GM19023 (cell line): ENCODE measurements around the gene NR1H3.

Experiments
- ATAC-seq: cut with Tn5 transposase; IDR thresholded peaks from one replicate; pipeline ENCODE4 v1.9.1; 2021; ENCODE audit warnings: mild to moderate bottlenecking, moderate library complexity; ENCODE audit not compliant: unreplicated experiment

Gene NR1H3

DNA sequence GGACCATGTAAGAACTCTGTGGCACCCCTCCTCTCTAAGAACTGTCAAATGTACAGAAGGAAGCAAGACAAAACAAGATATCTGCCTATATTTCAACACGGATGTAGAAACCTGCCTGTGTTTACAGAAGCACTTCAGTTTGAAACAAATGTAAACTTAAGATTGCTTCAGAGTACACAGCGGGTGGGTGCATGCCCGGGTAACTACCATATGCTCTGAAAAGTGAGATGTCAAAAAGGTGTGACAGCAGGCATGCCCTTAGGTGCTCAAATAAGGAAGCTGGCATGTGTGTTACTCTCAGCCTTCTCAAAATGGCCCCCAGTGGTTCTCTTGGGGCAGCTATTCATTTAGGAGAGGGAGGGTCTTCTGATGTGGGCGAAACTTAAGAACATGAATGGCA is 14.3 kb upstream of the NR1H3 start:
- ATAC-seq, result no peak

GRCh38 chr11:47244448-47245350 is 13.1 kb upstream of the NR1H3 start:
- no peak for ATAC-seq

- no peak for ATAC-seq
Observed at GRCh38 chr11:47245611-47246357, 12.0 kb upstream of the NR1H3 start.

DNA sequence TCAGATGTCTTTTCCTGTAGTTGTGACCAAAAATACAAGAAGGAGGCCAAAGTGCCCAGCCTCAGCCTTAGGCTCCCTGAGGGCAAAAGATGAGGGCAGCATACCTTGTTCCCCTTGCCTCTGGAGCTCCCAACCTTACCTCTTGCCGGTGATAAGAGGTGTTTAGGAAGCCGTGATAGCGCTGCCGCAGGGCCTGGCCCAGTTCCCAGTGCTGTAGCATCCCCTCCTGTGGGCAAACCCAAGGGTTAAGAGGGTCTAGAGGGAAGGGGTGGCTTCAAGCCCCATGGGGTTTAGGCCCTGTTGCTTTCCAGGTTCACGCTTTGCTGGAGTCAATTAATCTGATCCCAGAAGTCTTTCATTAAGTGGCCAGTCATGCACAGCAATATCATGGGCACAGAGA is 10.3 kb upstream of the NR1H3 start:
- no peak for ATAC-seq

DNA sequence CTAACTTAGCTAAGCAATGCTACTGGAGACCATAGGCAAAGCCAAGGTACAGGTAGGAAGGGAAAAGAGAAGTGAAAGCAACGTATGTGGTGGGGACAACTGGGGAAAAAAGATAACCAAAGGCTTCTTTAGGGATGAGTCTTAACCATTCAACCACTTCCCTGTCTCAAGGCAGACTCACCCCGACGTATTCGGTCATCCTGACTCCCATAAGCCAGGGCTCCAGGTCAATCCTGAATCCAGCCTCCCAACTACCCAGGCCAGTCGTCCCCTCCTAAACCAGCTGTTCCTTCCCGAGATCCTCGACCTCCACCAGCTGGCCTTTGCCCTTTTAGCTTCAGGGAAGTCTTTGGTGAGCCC is 9.5 kb upstream of the NR1H3 start:
- peak; percentile 28 for ATAC-seq

GRCh38 chr11:47248664-47249377 is 9.0 kb upstream of the NR1H3 start, which contains the start of gene ACP2:
TSS of gene ACP2 (minus strand) at chr11:47248814. CDS start at chr11:47248789, 25 bp downstream.
- ATAC-seq, result peak; percentile 95

GRCh38 chr11:47249378-47249715 is 8.4 kb upstream of the NR1H3 start:
- no peak for ATAC-seq

DNA sequence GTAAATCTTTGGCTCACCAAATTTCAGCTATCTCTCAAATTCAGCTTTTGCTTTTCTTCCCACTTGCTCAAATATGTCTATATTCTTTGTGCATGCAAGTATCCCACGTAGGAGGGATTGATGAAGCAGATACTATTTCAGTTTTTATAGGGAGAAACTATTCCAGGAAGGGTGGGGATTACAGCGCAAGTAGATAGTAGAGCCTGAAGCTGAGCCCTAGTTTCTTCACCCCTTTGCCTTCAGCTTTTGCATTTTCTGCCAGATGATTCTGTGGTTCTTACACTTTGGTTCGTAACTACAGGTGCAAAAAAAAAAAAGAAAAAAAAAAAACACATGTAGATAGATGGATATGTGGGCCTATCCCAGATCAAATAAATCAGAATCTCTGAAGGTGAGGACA is 6.0 kb upstream of the NR1H3 start:
- no peak for ATAC-seq

GRCh38 chr11:47253660-47254059 is 4.1 kb upstream of the NR1H3 start:
- ATAC-seq, result no peak

DNA sequence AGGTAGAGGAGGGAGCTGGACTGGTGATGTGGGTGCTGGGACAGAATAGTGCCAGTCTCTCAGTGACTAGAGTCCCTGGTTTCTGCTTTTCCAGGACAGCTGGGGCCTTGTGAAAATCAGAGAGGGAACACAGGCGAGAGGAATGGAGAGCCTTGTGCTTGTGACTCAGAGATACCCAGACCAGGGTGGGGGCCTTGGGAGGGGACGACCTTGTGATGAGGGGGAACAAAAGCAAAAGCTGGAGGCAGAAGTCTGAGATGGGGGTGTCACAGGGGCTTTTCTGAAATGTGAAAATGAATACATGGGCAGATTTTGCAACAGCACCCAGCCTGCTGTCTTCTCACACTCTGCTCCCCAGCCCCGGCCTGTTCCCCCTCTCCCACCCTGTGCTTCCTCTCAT is 3.4 kb upstream of the NR1H3 start:
- ATAC-seq, result no peak

DNA sequence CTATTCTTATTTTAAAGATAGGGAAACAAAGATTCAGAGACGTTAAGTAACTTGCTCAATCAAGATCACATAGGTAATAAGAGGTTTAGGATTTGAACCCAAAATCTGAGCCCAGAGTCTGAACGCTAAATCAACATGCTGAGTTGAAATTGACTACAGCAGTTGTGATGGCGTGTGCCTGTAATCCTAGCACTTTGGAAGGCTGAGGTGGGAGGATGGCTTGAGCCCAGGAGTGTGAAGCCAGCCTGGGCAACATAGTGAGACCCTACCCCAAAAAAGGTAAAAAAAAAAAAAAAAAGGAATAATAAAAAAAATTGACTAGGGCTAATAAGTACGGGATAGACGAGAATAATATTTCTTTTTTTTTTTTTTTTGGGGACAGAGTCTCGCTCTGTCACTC is 1.4 kb upstream of the NR1H3 start:
- no peak for ATAC-seq

- ATAC-seq, result no peak
Observed at GRCh38 chr11:47257177-47257516, 649 bp upstream of the NR1H3 start.

DNA sequence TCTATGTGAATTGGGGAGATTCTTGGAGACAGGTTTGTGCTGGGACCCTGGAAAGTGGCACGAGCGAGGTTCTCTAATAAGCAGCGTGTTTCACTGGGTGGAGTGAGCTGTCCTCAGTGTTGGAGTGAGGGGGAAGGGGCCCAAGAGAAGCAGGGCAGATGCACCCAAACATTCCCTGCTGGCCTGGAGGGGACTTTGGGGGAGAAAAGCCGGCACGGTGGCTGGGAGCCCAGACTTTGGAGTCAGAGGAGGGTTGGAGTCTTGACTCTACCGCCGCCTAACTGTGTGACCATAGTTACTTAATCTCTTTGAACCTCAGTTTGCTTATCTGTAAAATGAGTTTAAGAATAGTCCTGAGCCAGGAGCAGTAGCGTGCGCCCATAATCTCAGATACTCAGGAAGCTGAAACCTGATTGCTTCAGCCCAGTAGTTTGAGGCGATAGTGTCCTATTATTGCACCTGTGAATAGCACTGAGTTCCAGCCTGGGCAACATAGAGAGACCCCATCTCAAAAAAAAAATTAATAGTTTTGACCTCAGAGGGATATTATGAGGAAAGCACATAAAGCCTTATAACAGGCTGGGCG is 614 bp downstream of the NR1H3 start:
- ATAC-seq, result no peak

DNA sequence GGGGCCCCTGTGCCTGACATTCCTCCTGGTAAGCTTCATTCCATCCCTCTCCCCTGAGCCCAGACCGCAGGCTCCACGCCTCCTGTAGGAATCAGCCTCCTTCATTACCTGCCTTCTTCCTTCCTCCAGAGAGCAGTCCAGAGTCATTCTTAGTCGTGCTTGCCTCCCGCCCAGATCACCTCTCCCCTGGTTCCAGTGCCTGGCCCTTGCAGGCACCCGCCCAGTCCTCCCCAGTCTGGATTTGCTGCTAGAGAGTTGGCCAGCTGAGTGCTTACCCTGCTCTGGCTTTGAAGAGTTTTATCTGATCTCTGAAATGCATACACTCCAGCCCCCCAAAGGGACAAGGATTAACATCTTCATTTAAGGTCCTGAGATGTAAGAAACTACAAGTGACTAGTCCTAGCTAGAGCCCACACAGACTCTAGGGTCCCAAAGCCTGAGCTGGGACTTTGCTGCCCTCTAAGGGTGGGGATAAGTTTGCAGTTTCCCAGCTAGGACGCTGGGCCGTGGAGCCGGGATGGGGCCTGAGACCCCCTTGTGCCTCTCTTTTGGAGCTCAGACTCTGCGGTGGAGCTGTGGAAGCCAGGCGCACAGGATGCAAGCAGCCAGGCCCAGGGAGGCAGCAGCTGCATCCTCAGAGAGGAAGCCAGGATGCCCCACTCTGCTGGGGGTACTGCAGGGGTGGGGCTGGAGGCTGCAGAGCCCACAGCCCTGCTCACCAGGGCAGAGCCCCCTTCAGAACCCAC is 1.6 kb downstream of the NR1H3 start:
- ATAC-seq, result no peak

GRCh38 chr11:47260366-47260765 is 2.6 kb downstream of the NR1H3 start:
- no peak for ATAC-seq

DNA sequence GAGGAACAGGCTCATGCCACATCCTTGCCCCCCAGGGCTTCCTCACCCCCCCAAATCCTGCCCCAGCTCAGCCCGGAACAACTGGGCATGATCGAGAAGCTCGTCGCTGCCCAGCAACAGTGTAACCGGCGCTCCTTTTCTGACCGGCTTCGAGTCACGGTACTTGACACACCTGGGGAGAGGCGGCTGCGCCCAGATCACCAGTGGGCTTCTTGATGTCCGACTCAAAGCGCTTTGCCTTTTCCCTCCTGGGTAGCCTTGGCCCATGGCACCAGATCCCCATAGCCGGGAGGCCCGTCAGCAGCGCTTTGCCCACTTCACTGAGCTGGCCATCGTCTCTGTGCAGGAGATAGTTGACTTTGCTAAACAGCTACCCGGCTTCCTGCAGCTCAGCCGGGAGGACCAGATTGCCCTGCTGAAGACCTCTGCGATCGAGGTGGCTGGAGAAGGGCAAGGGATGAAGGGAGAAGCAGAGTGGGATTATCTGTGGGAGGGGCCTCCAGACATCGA is 3.5 kb downstream of the NR1H3 start:
- ATAC-seq, result no peak

- ATAC-seq, result no peak
Observed at GRCh38 chr11:47264119-47264518, 6.3 kb downstream of the NR1H3 start.

DNA sequence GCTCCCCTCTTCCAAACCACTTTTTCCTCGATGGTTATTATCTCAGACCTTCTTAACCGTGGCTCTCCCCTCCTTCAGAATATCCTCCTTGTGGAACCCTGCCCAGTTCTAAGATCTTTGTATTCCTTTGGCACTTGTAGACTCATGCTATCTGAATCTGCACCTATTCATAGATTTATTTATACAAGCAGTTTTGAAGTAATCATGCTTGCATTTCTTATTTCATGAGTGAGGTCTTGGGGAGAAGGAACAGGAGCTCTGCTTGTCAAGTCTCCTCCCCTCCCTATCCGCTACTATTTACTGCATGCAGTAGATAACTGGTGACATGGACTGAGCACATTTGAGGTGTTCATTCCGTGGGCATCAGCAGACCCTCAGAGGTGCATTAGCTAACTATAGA is 6.7 kb downstream of the NR1H3 start:
- no peak for ATAC-seq

GRCh38 chr11:47267876-47268275 is 10.1 kb downstream of the NR1H3 start:
- no peak for ATAC-seq

DNA sequence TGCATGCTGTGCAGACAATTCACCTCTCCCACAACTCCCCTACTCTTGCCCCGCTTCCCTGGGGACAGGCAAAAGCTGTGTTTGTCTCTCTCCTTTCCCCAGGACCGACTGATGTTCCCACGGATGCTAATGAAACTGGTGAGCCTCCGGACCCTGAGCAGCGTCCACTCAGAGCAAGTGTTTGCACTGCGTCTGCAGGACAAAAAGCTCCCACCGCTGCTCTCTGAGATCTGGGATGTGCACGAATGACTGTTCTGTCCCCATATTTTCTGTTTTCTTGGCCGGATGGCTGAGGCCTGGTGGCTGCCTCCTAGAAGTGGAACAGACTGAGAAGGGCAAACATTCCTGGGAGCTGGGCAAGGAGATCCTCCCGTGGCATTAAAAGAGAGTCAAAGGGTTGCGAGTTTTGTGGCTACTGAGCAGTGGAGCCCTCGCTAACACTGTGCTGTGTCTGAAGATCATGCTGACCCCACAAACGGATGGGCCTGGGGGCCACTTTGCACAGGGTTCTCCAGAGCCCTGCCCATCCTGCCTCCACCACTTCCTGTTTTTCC is 10.7 kb downstream of the NR1H3 start:
- no peak for ATAC-seq
